Activated naive CD4-positive, alpha-beta T cell treated with anti-CD3 and anti-CD28 coated beads, Interleukin-2, amount 50 U/mL, for 72 hours (primary cell): ENCODE results near the gene SRCAP. TPM values are rescaled to one million over a fixed set of nuclear protein-coding genes. Genes with fewer than 3 reads are reported as not detected.
A peak's percentile ranks its signal among the peaks of the same experiment; 100 is the strongest.
"Not testable (repeated sequence)": the region's sequence is repeated elsewhere in the genome, so short reads cannot be mapped to it uniquely, and the experiment has no call there.

ENCODE experiments used
- ATAC-seq, 2 donors: fragments of 150-1000 bp; cut with Tn5 transposase; 2 replicates each; pipeline ENCODE4 v1.10.0; 2021; ENCODE audit warnings: mild to moderate bottlenecking in 2 of 2, moderate library complexity in 2 of 2
- DNase-seq, 2 donors: peaks; one replicate each; pipeline ENCODE4 v3.0.0; 2021 to 2022; ENCODE audit warnings: low spot score in 2 of 2
- H3K27ac Mint-ChIP-seq, 2 donors: one replicate each; pipeline ENCODE4 v1.8.0; 2022; ENCODE audit warnings: mild to moderate bottlenecking in 2 of 2, mixed read lengths in 2 of 2
- H3K36me3 Mint-ChIP-seq, 2 donors: one replicate each; pipeline ENCODE4 v1.8.0; 2022; ENCODE audit warnings: mixed read lengths in 2 of 2
- H3K9me3 Mint-ChIP-seq, 2 donors: one replicate each; pipeline ENCODE4 v1.8.0; 2022; ENCODE audit warnings: mixed read lengths in 2 of 2
- total RNA-seq, 2 donors: library from RNA; stranded (reverse); gene quantifications; one replicate each; pipeline ENCODE4 v1.2.3, GENCODE V29; 2022

SRCAP gene
- total RNA-seq, 2 donors from 2014 or later, result 61.6 to 76.8 TPM

DNA sequence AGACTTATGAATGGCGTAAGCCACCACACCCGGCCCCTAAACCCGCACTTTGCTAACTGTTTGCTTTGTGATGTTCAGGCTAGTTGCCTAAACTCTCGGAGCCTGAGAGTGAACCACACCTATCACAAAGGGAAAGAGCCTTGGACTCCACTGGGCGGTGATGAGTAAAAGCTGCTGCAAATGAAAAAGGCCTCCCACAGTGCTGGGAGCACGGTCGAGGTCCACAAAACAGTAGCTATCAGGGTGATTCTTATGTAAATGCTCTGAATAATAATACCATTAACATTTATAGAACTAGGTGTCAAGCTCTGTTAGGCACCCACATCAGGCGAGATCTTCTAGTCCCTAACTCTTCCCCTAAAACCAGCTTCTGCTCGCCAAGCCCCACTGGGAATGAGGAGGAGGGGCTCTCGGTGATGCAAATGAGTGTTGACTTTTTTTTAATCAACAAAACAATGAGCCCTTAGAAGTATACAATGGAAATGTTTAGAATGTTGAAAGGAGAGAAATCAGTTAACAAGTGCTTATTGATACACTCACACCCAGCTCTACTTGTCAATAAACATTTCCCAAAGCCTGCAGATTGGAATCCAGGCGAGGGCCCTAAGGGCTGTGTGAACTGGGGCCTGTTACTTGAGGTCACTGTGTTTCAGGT lies 20.9 kb upstream of the SRCAP start:
- Mint-ChIP-seq H3K27ac (no peak overlapping the region), H3K9me3 (no peaks in the 10 kb centered on the region), H3K36me3 (no peaks in the 10 kb centered on the region)
- DNase-seq, result no peak
- ATAC-seq, result no peak

DNA sequence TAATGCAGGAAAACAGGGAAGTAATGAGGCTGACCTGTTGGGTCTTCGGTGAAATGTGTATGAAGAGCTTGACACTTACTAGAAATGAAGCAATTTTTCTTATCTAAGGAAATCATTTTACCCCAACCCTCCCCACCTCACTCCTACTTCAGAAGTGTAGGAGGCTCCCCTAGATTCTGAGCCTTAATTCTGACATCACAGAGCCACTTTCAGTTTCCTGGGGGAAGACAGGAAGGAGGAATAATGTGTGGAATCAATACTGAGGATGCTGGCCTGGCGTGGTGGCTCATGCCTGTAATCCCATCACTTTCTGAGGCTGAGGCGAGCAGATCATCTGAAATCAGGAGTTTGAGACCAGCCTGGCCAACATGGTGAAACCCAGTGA lies 20.4 kb upstream of the SRCAP start:
- no peak for ATAC-seq
- no peak overlapping the region for H3K27ac Mint-ChIP-seq
- DNase-seq, result no peak
- H3K36me3 Mint-ChIP-seq, result no peaks in the 10 kb centered on the region
- no peaks in the 10 kb centered on the region for H3K9me3 Mint-ChIP-seq

- DNase-seq, result no peak
- Mint-ChIP-seq H3K9me3 (no peaks in the 10 kb centered on the region), H3K27ac (no peak overlapping the region), H3K36me3 (no peaks in the 10 kb centered on the region)
- ATAC-seq, result no peak
Measured at GRCh38 chr16:30680326-30680725, 18.6 kb upstream of the SRCAP start.

DNA sequence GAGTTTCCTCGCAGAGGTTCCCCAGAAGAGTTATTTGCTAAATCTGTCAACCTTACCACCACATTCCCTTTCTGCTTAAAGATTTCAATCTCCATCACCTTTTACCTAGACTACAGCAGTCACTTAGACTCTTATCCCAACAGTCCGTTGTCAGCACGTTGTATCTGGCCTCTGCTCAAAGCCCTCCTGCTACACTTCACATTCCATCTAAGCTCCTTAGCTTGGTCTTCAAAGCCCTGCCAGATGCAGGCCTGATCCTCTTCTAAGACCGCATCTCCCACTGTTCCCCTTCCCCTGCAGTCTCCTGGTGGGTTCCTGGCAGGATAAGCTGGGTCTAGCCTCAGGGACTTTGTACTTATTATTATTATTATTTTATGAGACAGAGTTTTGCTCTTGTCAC lies 10.3 kb upstream of the SRCAP start:
- Mint-ChIP-seq H3K27ac (no peak overlapping the region), H3K36me3 (no peaks in the 10 kb centered on the region), H3K9me3 (no peaks in the 10 kb centered on the region)
- no peak for ATAC-seq
- no peak for DNase-seq

DNA sequence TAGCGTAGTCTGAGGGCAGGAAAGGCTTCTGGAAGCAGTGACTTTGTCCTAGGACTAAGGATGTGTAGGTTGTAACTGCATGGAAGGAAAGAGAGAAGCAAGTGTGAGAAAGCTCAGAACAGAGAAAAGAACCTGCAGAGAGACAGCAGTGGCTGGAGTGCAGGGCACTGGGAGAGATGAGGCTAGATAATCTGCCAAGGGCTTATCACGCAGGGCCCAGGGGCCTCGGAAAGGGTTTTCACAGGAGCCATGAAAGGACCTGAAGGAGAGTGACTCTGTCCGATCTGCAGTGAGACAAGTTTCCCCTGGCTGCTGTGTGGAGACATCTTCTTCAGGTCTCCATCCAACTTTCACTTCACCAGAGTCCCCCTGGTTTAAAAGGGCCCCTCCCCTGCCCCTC lies 7.1 kb upstream of the SRCAP start:
- Mint-ChIP-seq H3K27ac (no peak overlapping the region), H3K36me3 (no peaks in the 10 kb centered on the region), H3K9me3 (no peaks in the 10 kb centered on the region)
- DNase-seq, result no peak
- no peak for ATAC-seq

DNA sequence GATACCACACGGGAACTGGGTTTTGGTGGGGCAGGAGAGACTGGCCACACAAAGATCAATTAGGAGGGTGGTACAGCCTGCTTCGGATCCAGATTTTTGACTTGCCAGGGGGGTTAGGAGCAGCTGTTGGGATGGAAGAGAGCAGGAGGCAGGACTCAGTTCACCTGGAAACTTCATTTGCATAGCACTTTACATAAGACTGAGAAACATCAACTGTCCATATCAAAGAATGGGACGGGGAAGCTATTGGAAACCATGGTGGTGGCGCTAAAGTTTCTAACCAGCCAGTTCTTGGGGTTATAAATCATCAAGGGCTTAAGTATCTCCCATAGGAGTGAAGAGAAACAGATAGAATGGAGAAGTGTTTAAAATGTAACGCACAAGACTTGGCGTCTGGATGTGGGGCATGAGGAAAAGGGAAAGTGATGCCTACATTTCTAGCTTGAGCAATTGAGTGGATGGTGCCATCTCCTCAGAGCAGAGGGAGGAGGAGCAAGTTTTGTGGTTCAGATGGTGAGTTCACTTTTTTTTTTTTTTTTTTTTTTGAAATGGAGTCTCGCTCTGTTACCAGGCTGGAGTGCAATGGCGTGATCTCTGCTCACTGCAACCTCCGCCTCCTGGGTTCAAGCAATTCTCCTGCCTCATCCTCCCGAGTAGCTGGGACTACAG lies 6.4 kb upstream of the SRCAP start:
- no peaks in the 10 kb centered on the region for H3K9me3 Mint-ChIP-seq
- ATAC-seq (no peak), DNase-seq (no peak)
- H3K36me3 Mint-ChIP-seq, result peaks cover 0 to 3% of the 10 kb centered on the region in 2 donors
- H3K27ac Mint-ChIP-seq, result peak overlapping the region in 1 of 2 donors; percentile 8

DNA sequence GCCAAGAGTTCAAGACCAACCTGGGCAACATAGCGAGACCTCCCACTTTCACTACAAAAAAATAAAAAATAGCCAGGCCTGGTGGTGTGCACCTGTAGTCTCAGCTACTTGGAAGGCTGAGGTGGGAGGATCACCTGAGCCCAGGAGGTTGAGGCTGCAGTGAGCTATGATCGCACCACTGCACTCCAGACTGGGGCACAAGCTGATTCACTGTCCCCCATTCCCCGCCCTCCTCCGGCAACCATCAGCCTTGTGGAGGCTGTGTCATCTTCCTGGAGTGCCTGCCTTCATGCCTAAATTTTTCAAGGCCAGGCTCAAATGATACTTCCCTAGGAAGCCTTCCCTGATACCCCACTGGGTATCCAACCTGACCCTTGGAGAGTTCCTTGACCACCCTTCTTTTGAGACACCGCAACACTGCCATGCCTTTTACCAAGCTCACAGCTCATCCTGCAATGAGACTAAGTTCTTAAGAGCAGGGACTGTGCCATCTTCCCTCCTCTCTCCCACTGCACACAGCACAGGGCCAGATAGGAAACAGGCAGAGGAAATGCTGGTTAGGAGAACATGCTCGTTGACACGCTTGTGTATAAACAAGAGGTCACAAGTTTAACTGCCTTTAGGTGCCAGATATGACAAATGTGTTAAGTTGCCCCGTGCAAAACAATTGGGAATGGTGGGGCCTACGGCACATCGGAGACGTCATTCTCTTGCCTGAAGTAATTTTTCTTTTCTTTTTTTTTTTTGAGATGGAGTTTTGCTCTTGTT lies 3.9 kb upstream of the SRCAP start:
- no peak overlapping the region for H3K27ac Mint-ChIP-seq
- ATAC-seq, result no peak

DNA sequence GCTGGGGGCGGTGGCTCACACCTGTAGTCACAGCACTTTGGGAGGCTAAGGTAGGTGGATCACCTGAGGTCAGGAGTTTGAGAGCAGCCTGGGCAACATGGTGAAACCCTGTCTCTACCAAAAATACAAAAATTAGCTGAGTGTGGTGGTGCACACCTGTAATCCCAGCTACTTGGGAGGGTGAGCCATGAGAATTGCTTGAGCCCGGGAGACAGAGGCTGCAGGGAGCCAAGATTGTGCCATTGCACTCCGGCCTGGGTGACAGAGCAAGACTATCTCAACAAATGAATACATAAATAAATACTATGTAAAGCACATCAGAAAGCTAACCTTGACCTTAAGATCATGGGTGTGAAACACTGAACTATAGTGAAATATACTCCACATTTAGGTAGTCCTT lies 2.3 kb upstream of the SRCAP start:
- H3K9me3 Mint-ChIP-seq, DNase-seq, ATAC-seq, H3K27ac Mint-ChIP-seq: not testable (repeated sequence)
- peaks cover 19 to 22% of the 10 kb centered on the region in 2 donors for H3K36me3 Mint-ChIP-seq

More for the DNA sequence above, 3.9 kb upstream of the SRCAP start:
- no peak for DNase-seq
- Mint-ChIP-seq H3K9me3 (no peaks in the 10 kb centered on the region), H3K36me3 (peaks cover 12 to 19% of the 10 kb centered on the region in 2 donors)

DNA sequence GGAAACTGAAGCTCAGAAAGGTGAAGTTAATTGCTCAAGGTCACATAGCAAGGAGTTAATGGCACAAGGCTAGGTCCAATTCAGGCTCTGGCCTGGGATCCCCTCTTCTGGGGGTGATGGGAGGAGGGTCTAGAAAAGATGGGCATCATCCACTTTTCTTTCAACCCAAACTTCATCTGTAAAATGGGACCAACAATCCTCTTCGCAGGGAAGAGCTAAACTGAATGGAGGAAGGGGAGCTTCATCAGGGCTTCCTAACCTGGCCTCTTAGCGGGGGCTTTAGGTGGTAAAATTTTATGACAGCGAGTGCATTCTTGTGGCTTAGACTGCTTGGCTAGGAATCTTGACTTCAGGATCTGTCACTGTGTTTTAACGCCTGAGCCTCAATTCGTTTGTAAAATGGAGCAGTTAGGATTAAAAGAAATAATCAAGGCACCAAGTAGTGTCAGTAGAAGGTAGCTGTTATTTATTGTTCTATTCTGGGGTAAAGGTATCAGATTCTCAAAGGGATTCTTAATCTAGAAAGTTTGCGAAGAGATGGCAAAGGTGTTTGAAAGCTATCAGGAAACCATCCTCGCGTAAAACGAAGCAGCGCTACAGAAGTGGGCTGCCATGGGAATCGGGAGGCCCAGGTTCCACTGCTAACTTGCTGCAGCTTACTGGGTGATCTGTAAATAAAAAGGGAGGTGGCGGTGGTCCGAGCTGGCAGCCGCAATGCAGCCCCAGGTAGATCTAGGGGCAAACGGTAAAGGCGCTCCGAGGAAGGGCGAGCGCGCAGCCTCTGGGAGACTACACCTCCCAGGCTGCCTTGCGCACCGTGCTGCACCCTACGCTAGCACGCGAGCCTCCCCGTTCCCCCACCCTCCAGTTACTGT lies 1.5 kb upstream of the SRCAP start:
- no peak for DNase-seq
- peak; percentile 91 for ATAC-seq
- H3K9me3 Mint-ChIP-seq, result no peaks in the 10 kb centered on the region
- H3K27ac Mint-ChIP-seq, result peak overlapping the region; percentile 93 to 100
- peaks cover 19 to 22% of the 10 kb centered on the region in 2 donors for H3K36me3 Mint-ChIP-seq

GRCh38 chr16:30698139-30698815 lies 694 bp upstream of the SRCAP start:
- DNase-seq (peak; percentile 99), ATAC-seq (peak; percentile 68 to 77)
- no peaks in the 10 kb centered on the region for H3K9me3 Mint-ChIP-seq
- H3K27ac Mint-ChIP-seq, result peak overlapping the region; percentile 93 to 100
- peaks cover 19 to 26% of the 10 kb centered on the region in 2 donors for H3K36me3 Mint-ChIP-seq

DNA sequence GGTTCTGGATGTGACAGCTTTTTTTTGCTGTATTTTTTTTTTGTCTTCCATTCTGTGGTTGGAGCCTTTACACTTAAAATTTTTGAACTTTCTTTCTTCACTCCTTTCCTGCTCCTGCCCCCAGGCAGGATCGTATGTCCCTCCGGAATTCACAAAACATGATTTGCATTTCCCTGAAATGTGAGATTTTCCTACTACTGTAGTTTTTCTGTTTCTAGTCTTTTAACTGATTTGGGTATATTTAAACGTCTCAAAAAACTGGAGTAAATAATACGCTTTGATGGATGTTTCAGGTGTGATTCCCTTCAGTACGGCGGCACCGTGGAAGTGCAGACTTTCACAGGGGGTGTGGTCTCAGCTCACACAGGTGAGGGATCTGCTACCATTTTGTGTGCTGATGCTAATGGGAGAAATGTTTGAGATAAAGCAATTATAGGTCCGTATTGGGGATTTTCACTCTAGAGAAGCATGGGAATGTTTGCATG lies 686 bp downstream of the SRCAP start:
- no peaks in the 10 kb centered on the region for H3K9me3 Mint-ChIP-seq
- DNase-seq, result no peak
- ATAC-seq, result no peak
- peaks cover 19 to 32% of the 10 kb centered on the region in 2 donors for H3K36me3 Mint-ChIP-seq
- peak overlapping the region; percentile 93 to 99 for H3K27ac Mint-ChIP-seq

- Mint-ChIP-seq H3K27ac (peak overlapping the region; percentile 65 to 93), H3K36me3 (peaks cover 19 to 32% of the 10 kb centered on the region in 2 donors), H3K9me3 (no peaks in the 10 kb centered on the region)
- no peak for ATAC-seq
- DNase-seq, result no peak
Measured at GRCh38 chr16:30700491-30700890, 1.5 kb downstream of the SRCAP start.

DNA sequence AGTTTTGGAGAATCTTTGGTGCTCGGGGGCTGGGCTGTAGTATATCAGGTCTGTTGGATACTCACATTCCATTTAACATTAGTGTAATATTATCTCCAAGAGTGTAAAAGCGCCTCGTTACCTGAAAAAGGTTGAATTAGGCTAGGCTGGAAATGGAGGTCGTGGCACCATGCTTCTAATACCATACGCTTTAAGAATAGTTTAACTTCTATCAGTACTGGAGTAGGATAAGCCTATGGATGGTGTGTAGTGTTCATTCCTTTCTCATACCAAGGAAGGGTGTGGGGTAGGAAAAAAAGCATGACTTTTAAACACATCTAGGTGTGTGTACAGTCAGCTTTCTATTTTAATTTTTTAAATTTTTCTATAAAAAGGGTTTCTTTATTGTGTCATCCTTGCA lies 2.0 kb downstream of the SRCAP start:
- H3K36me3 Mint-ChIP-seq, result peaks cover 19 to 32% of the 10 kb centered on the region in 2 donors
- DNase-seq (no peak), ATAC-seq (no peak)
- H3K9me3 Mint-ChIP-seq, result no peaks in the 10 kb centered on the region
- H3K27ac Mint-ChIP-seq, result peak overlapping the region in 1 of 2 donors; percentile 65

- not testable (repeated sequence) for DNase-seq, H3K27ac Mint-ChIP-seq, ATAC-seq, H3K9me3 Mint-ChIP-seq
- H3K36me3 Mint-ChIP-seq, result peaks cover 21 to 39% of the 10 kb centered on the region in 2 donors
Measured at GRCh38 chr16:30703071-30703470, 4.1 kb downstream of the SRCAP start.

DNA sequence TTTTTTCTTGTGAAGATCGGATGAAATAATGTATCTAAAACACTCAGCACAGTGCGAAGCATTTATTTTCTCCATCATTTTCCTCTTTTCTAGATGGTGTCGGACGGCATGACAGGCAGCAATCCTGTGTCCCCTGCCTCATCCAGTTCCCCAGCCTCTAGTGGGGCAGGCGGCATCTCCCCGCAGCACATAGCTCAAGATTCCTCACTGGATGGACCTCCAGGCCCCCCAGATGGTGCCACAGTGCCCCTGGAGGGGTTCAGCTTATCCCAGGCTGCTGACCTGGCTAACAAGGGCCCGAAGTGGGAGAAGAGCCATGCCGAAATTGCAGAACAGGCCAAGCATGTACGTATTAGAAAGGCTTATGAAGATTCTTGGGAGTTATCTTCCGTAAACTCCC lies 5.0 kb downstream of the SRCAP start:
- H3K36me3 Mint-ChIP-seq, result peaks cover 19 to 38% of the 10 kb centered on the region in 2 donors
- H3K27ac Mint-ChIP-seq, result no peak overlapping the region
- no peaks in the 10 kb centered on the region for H3K9me3 Mint-ChIP-seq
- DNase-seq, result no peak
- ATAC-seq, result no peak

DNA sequence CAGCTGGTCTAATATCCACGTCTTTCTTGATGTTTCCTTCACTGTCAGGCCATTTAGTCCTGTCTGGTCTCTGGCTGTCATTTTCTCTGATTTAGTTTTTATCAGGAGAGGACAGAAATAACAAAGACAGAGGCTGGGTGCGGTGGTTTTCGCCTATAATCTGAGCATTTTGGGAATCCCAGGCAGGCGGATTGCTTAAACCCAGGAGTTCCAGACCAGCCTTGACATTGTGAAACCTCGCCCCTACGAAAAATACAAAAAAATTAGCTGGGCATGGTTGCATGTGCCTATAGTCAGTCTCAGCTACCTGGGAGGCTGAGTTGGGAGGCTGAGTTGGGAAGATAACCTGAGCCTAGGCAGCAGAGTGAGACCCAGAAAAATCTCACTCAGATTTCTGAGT lies 7.1 kb downstream of the SRCAP start:
- Mint-ChIP-seq H3K27ac (no peak overlapping the region), H3K9me3 (no peaks in the 10 kb centered on the region)

More for the DNA sequence above, 7.1 kb downstream of the SRCAP start:
- H3K36me3 Mint-ChIP-seq, result peaks cover 27 to 36% of the 10 kb centered on the region in 2 donors
- DNase-seq (no peak), ATAC-seq (no peak)
